A673 (cell line): ENCODE data around the gene EDNRA.

Experiments
- EZH2 ChIP-seq: fragments of 200-600 bp; sonication (generic); IDR thresholded peaks from 2 replicates; pipeline ENCODE4 v1.6.1; 2017; ENCODE audit warnings: borderline replicate concordance, low read depth, mild to moderate bottlenecking, mixed read lengths, antibody characterized with exemption, low read length; ENCODE audit not compliant: poor library complexity, severe bottlenecking
- TF ChIP-seq, protein P1 (sequence below): fragments of 300-800, 200-600 bp; sonication (generic); conservative IDR thresholded peaks from 2 replicates; pipeline ENCODE4 v1.5.1; 2017; ENCODE audit warnings: low read depth, mild to moderate bottlenecking, antibody characterized with exemption, low read length, moderate library complexity, mixed read lengths

DNA sequence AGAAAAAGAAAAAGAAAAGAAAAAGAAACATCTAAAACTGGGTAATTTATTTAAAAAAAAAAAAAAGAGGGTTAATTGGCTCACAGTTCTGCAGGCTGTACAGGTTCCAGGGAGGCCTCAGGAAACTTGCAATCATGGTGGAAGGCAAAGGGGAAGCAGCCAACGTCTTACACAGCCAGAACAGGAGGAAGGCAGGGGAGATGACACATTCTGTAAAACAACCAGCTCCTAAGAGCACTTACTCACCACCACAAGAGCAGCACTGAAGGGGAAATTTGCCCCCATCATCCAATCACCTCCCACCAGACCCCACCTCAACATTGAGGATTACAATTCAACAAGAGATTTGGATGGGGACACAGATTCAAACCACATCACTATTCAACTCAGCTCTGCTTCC is 99.5 kb downstream of the EDNRA start:
- TF ChIP-seq EZH2: no peak
- TF ChIP-seq, protein P1, sequence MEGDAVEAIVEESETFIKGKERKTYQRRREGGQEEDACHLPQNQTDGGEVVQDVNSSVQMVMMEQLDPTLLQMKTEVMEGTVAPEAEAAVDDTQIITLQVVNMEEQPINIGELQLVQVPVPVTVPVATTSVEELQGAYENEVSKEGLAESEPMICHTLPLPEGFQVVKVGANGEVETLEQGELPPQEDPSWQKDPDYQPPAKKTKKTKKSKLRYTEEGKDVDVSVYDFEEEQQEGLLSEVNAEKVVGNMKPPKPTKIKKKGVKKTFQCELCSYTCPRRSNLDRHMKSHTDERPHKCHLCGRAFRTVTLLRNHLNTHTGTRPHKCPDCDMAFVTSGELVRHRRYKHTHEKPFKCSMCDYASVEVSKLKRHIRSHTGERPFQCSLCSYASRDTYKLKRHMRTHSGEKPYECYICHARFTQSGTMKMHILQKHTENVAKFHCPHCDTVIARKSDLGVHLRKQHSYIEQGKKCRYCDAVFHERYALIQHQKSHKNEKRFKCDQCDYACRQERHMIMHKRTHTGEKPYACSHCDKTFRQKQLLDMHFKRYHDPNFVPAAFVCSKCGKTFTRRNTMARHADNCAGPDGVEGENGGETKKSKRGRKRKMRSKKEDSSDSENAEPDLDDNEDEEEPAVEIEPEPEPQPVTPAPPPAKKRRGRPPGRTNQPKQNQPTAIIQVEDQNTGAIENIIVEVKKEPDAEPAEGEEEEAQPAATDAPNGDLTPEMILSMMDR: no peak
